H1 (cell line): ENCODE results near the gene LUZP1. TPM values are rescaled to one million over a fixed set of nuclear protein-coding genes. Genes with fewer than 3 reads are reported as not detected.

Experiments used
- CTCF ChIA-PET: fragments of 300-600 bp; sonication (Branson Sonifier 250); formaldehyde crosslinking; loops from one replicate; lab custom pipeline; 2021; ENCODE audit not compliant: partially characterized antibody; lab: Charles Lee
- POLR2A ChIA-PET: fragments of 300-600 bp; sonication (Branson Sonifier 250); formaldehyde crosslinking; loops from one replicate; lab custom pipeline; 2021; ENCODE audit warnings: inconsistent platforms; ENCODE audit not compliant: partially characterized antibody; lab: Charles Lee
- DNase-seq, 2 experiments: peaks; one replicate each; pipeline versions ENCODE4 v3.0.0 to v3.0.0-alpha.2; 2010 to 2022; ENCODE audit warnings: low spot score in 2 of 2, low read depth in 1 of 2, mixed read lengths in 1 of 2
- FAIRE-seq: peaks from 2 replicates; lab custom pipeline; 2011; peaks lifted over from hg19 to GRCh38; lab: Jason Lieb, UNC
- H2AFZ ChIP-seq: 2 replicates; pipeline ENCODE4 v1.8.1; 2012; ENCODE audit warnings: low read length, inconsistent platforms
- H2AK5ac ChIP-seq: 2 replicates; pipeline ENCODE4 v1.6.1; 2013; ENCODE audit warnings: low read depth, low read length
- H2BK120ac ChIP-seq: replicated peaks from 2 replicates; pipeline ENCODE3; 2013; ENCODE audit warnings: low read depth, low read length, inconsistent platforms
- H2BK12ac ChIP-seq: 2 replicates; pipeline ENCODE4 v1.6.1; 2013; ENCODE audit warnings: low read depth, low read length
- H2BK15ac ChIP-seq: 2 replicates; pipeline ENCODE4 v1.6.1; 2013; ENCODE audit warnings: low read length
- H2BK20ac ChIP-seq: 2 replicates; pipeline ENCODE4 v1.6.1; 2013; ENCODE audit warnings: low read length
- H2BK5ac ChIP-seq: 2 replicates; pipeline ENCODE4 v1.6.1; 2013; ENCODE audit warnings: low read depth, low read length
- H3K14ac ChIP-seq: 2 replicates; pipeline ENCODE4 v1.6.1; 2013; ENCODE audit warnings: inconsistent platforms; ENCODE audit not compliant: insufficient read length
- H3K18ac ChIP-seq: 2 replicates; pipeline ENCODE4 v1.6.1; 2013; ENCODE audit warnings: low read length; ENCODE audit errors: extremely low read depth
- H3K23ac ChIP-seq: 2 replicates; pipeline ENCODE4 v1.6.1; 2013; ENCODE audit warnings: inconsistent platforms; ENCODE audit not compliant: insufficient read length
- H3K23me2 ChIP-seq: 2 replicates; pipeline ENCODE4 v1.6.1; 2013; ENCODE audit warnings: low read depth, low read length
- H3K27ac ChIP-seq: 2 replicates; pipeline ENCODE4 v1.6.1; 2011; ENCODE audit warnings: low read depth, low read length, inconsistent platforms
- H3K27me3 ChIP-seq, 4 experiments: replicated peaks in 1 of 4; 1 replicate in 1 of 4; 2 replicates in 3 of 4; pipeline versions ENCODE4 v1.6.1 to v1.8.1; 2011 to 2013; ENCODE audit warnings: low read length in 3 of 4, mild to moderate bottlenecking in 3 of 4, inconsistent platforms in 2 of 4, mixed read lengths in 2 of 4, moderate library complexity in 1 of 4; ENCODE audit not compliant: control insufficient read depth in 3 of 4, insufficient read depth in 3 of 4; ENCODE audit errors: extremely low read depth in 1 of 4
- H3K36me3 ChIP-seq, 4 experiments: 2 replicates each; pipeline versions ENCODE4 v1.6.1 to v1.8.1; 2011 to 2013; ENCODE audit warnings: mild to moderate bottlenecking in 4 of 4, low read length in 3 of 4, moderate library complexity in 2 of 4, control low read depth in 1 of 4, inconsistent platforms in 1 of 4; ENCODE audit not compliant: insufficient read depth in 4 of 4, control insufficient read depth in 2 of 4
- H3K4ac ChIP-seq: replicated peaks from 2 replicates; pipeline ENCODE3; 2013; ENCODE audit warnings: low read length, low read depth, mixed read lengths, inconsistent platforms; ENCODE audit not compliant: insufficient read length
- H3K4me1 ChIP-seq, 4 experiments: replicated peaks in 1 of 4; 1 replicate in 1 of 4; 2 replicates in 3 of 4; pipeline versions ENCODE4 v1.6.1 to v1.8.1; 2011 to 2013; ENCODE audit warnings: low read length in 3 of 4, inconsistent platforms in 2 of 4, mixed read lengths in 1 of 4; ENCODE audit not compliant: insufficient read depth in 4 of 4, control insufficient read depth in 3 of 4
- H3K4me2 ChIP-seq, 2 experiments: 2 replicates each; pipeline versions ENCODE4 v1.6.1 to v1.8.1; 2011 to 2013; ENCODE audit warnings: low read depth in 2 of 2, low read length in 2 of 2, control low read depth in 1 of 2, inconsistent platforms in 1 of 2, mild to moderate bottlenecking in 1 of 2; ENCODE audit not compliant: insufficient read depth in 1 of 2
- H3K4me3 ChIP-seq, 4 experiments: fragments of 200-600, 300-600 bp in 1 of 4; sonication (generic), shearing (Covaris generic), sonication (Bioruptor Twin) in 1 of 4; 2 replicates each; pipeline versions ENCODE4 v1.5.1 to v1.8.1; 2011 to 2016; ENCODE audit warnings: low read length in 4 of 4, low read depth in 3 of 4, control low read depth in 2 of 4, inconsistent platforms in 2 of 4, mild to moderate bottlenecking in 2 of 4, mixed read lengths in 1 of 4, moderate library complexity in 1 of 4; ENCODE audit not compliant: insufficient read depth in 2 of 4; ENCODE audit errors: extremely low read depth in 1 of 4
- H3K56ac ChIP-seq: replicated peaks from 2 replicates; pipeline ENCODE3; 2013; ENCODE audit warnings: low read depth, mild to moderate bottlenecking, mixed read lengths, low read length, inconsistent platforms; ENCODE audit not compliant: insufficient read length
- H3K79me1 ChIP-seq: 2 replicates; pipeline ENCODE4 v1.6.1; 2013; ENCODE audit warnings: low read depth, low read length, control low read depth
- H3K79me2 ChIP-seq, 2 experiments: 2 replicates each; pipeline versions ENCODE4 v1.6.1 to v1.8.1; 2012 to 2013; ENCODE audit warnings: low read length in 2 of 2, mild to moderate bottlenecking in 2 of 2, inconsistent platforms in 1 of 2; ENCODE audit not compliant: insufficient read depth in 2 of 2, control insufficient read depth in 1 of 2
- H3K9ac ChIP-seq, 4 experiments: replicated peaks in 1 of 4; 1 replicate in 1 of 4; 2 replicates in 3 of 4; pipeline versions ENCODE4 v1.6.1 to v1.8.1; 2011 to 2013; ENCODE audit warnings: low read depth in 3 of 4, low read length in 3 of 4, control low read depth in 2 of 4, mild to moderate bottlenecking in 2 of 4, moderate library complexity in 2 of 4, inconsistent platforms in 1 of 4; ENCODE audit errors: extremely low read depth in 1 of 4
- H3K9me3 ChIP-seq, 2 experiments: 2 replicates each; pipeline versions ENCODE4 v1.6.1 to v1.8.1; 2012 to 2013; ENCODE audit warnings: mild to moderate bottlenecking in 2 of 2, moderate library complexity in 2 of 2, control low read depth in 1 of 2, inconsistent platforms in 1 of 2, low read depth in 1 of 2, low read length in 1 of 2, mixed read lengths in 1 of 2; ENCODE audit not compliant: insufficient read depth in 2 of 2
- H4K20me1 ChIP-seq, 2 experiments: replicated peaks in 1 of 2; 2 replicates each; pipeline versions ENCODE3 to v1.8.1; 2011 to 2013; ENCODE audit warnings: inconsistent platforms in 2 of 2, low read length in 2 of 2, mild to moderate bottlenecking in 1 of 2; ENCODE audit not compliant: insufficient read depth in 2 of 2, control insufficient read depth in 1 of 2
- H4K5ac ChIP-seq: 2 replicates; pipeline ENCODE4 v1.6.1; 2013; ENCODE audit warnings: low read length, low read depth, mixed read lengths, inconsistent platforms; ENCODE audit not compliant: insufficient read length
- H4K8ac ChIP-seq: 2 replicates; pipeline ENCODE4 v1.8.0; 2013; ENCODE audit warnings: mild to moderate bottlenecking, moderate library complexity, low read length, inconsistent platforms; ENCODE audit not compliant: insufficient read depth; ENCODE audit errors: extremely low read depth
- H4K91ac ChIP-seq: replicated peaks from 2 replicates; pipeline ENCODE3; 2013; ENCODE audit warnings: low read length, mixed read lengths, inconsistent platforms; ENCODE audit not compliant: insufficient read length
- E2F6 ChIP-seq: IDR thresholded peaks from 2 replicates; pipeline ENCODE4 v1.6.1; 2012; ENCODE audit warnings: inconsistent platforms
- RFX5 ChIP-seq: IDR thresholded peaks from 2 replicates; pipeline ENCODE4 v1.6.1; 2011; ENCODE audit warnings: low read depth, low read length, improper control_type of control experiment, borderline replicate concordance
- SP1 ChIP-seq: IDR thresholded peaks from 2 replicates; pipeline ENCODE4 v1.6.1; 2011; ENCODE audit warnings: low read depth, low read length
- SP4 ChIP-seq: IDR thresholded peaks from 2 replicates; pipeline ENCODE4 v1.6.1; 2012; ENCODE audit warnings: low read length, inconsistent platforms
- TAF1 ChIP-seq: IDR thresholded peaks from 2 replicates; pipeline ENCODE4 v1.6.1; 2011; ENCODE audit warnings: mild to moderate bottlenecking, low read depth, low read length
- WGBS, 2 experiments: shearing (Covaris generic) in 1 of 2; methylation state at CpG; one replicate each; pipeline versions ENCODE4 v1.1.6 to v1.1.7; 2013 to 2015; ENCODE audit warnings: low lambda C conversion rate in 2 of 2, mixed read lengths in 2 of 2, inconsistent platforms in 1 of 2, low coverage in 1 of 2, missing lambda C conversion rate in 1 of 2; ENCODE audit not compliant: insufficient replicate concordance in 2 of 2, insufficient coverage in 1 of 2, insufficient read length in 1 of 2; ENCODE audit errors: extremely low coverage in 1 of 2, missing lambda C conversion rate in 1 of 2; 5-methylcytosine and 5-hydroxymethylcytosine counted together
- polyA plus RNA-seq, 7 experiments: library from polyadenylated mRNA; depleted of rRNA in 3 of 7; stranded (reverse) in 5 of 7; unstranded in 2 of 7; fragments of >200 nt in 5 of 7; fragments of 200-250 nt in 2 of 7; gene quantifications; 1 replicate in 5 of 7; 2 replicates in 1 of 7; 4 replicates in 1 of 7; pipeline versions ENCODE4 v1.2.1 to v1.2.3, GENCODE V29; 2011 to 2013; ENCODE audit warnings: missing spikeins in 2 of 7, mixed read lengths in 2 of 7
- total RNA-seq: library from RNA; stranded (reverse); fragmentation: NEBNext Ultra II Directional; extraction: Animal tissue kit (Norgen Biotek cat#: 25700); gene quantifications from 2 replicates; pipeline ENCODE4 v1.2.1, GENCODE V29; 2021

LUZP1 gene
- total and polyA plus RNA-seq, 2 of the 8 experiments (the other 6 are each of a cell fraction or from before 2014, with no cell fraction given) = 14.0 to 60.5 TPM

GRCh38 chr1:23118957-23119792, 49.5 kb downstream of the LUZP1 start:
- Histone ChIP-seq H4K5ac (no peak overlapping the region), H2BK5ac (no peak overlapping the region), H3K23ac (no peak overlapping the region), H4K20me1 (peaks cover 3 to 4% of the 10 kb centered on the region in 2 experiments), H2BK120ac (no peak overlapping the region), H3K18ac (no peak overlapping the region), H4K8ac (no peak overlapping the region), H2BK15ac (no peak overlapping the region), H3K23me2 (no peaks in the 10 kb centered on the region), H3K9me3 (no peaks in the 10 kb centered on the region), H3K56ac (no peak overlapping the region), H3K4me1 (peaks cover 0 to 6% (median 3%) of the 10 kb centered on the region in 4 experiments; a peak in 6 of 7 replicates), H3K79me2 (peaks cover 0 to 87% of the 10 kb centered on the region in 2 experiments; a peak in 2 of 4 replicates), H3K4me3 (no peak overlapping the region), H2AK5ac (no peak overlapping the region), H3K36me3 (no peaks in the 10 kb centered on the region), H3K4me2 (no peak overlapping the region), H2BK20ac (no peak overlapping the region), H3K14ac (no peak overlapping the region), H3K27me3 (no peaks in the 10 kb centered on the region), H2AFZ (no peak overlapping the region), H3K27ac (no peak overlapping the region), H2BK12ac (no peak overlapping the region), H3K79me1 (peaks cover 10% of the 10 kb centered on the region), H4K91ac (no peak overlapping the region), H3K4ac (no peak overlapping the region), H3K9ac (no peak overlapping the region)
- no peak for FAIRE-seq
- POLR2A ChIA-PET = interaction anchor here (0.6 kb wide), 2 partner anchors 66 to 533 kb away, joined by 3 read pairs; no protein-coding TSS in a partner anchor
- no peak for DNase-seq
- WGBS, 2 experiments = 90% methylated on average over 8 of the region's 8 CpGs; no CpG with 5 or more reads in 1 of the 2 experiments
- CTCF ChIA-PET = interaction anchor here (0.7 to 3.7 kb wide), 5 partner anchors 19 to 72 kb away, joined by 4 to 24 read pairs (median 4); no protein-coding TSS in a partner anchor
- TF ChIP-seq SP1 (no peak), RFX5 (no peak), TAF1 (no peak), SP4 (no peak), E2F6 (no peak)
